ENCODE data around the gene LRP1B.

The LRP1B gene

DNA sequence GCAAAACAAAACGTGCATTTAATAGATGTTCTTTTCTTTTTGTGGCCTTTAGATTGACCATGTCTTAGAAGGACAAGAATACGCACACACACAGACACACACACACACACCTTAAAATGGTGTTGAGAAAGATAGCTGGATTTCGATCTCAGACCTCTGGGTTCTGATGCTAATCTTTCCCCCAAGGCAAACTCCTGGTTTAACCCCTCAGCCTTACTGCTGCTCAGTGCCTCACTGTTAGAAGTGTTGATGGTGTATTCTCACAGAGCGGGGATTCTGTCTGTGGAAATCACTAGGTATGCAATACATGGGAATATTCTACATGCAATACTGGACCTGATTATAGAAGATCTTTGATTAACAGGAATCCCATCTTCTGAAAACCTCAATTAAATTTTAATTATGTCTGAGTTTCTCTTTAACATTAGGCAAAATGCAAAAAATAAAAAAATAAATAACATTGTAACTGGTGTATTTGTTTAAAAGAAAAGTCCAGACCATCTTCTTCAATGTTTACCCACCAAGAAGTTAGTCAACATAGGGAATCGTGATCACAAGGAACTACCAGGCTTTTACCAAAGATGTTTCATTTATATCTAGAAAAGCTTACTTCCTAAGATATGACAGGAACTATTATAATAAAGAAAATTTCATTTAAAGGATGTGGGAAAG is 613.5 kb downstream of the LRP1B start:
- Histone ChIP-seq H3K27me3 (ENCODE audit: insufficient read depth, low read length) (no peaks in the 10 kb centered on the region), H3K4me3 (ENCODE audit: low read length) (no peak overlapping the region), H3K9ac (ENCODE audit: low read depth, low read length) (no peak overlapping the region), H3K36me3 (ENCODE audit: insufficient read depth, low read length) (no peaks in the 10 kb centered on the region), H3K4me1 (ENCODE audit: insufficient read depth, low read length) (peaks cover 6% of the 10 kb centered on the region; the same call in 1 of the 2 replicates), H3K27ac (ENCODE audit: low read depth, low read length) (no peak overlapping the region), H3K9me3 (ENCODE audit: insufficient read depth, low read depth, low read length) (no peaks in the 10 kb centered on the region)
- 100% methylated on average over 2 of the region's 5 CpGs for WGBS

DNA sequence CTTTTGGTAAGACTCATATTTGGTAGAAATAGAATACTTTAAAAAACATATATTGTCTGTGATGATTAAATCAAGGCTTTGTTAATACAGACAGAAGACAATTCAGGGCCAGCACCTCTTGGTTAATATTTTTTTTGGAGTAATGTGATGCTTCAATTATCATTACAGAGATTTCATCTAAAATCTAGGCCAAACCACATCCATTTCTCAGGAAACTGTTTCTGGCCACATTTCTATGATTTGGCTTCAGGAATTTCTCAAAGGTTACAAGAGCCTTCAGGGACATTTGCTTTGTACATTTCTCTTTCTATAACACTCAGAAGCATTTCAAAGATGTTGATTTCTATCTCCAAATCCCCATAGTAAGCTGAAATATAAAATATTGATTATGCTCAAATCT is 614.9 kb downstream of the LRP1B start:
- H3K27me3 ChIP-seq (ENCODE audit: insufficient read depth, low read length) = no peaks in the 10 kb centered on the region
- H3K27ac ChIP-seq (ENCODE audit: low read depth, low read length) = no peak overlapping the region
- H3K9ac ChIP-seq (ENCODE audit: low read depth, low read length) = no peak overlapping the region
- no peaks in the 10 kb centered on the region for H3K36me3 ChIP-seq (ENCODE audit: insufficient read depth, low read length)
- H3K4me1 ChIP-seq (ENCODE audit: insufficient read depth, low read length) = peaks cover 6% of the 10 kb centered on the region; the same call in 1 of the 2 replicates
- no peaks in the 10 kb centered on the region for H3K9me3 ChIP-seq (ENCODE audit: insufficient read depth, low read depth, low read length)
- H3K4me3 ChIP-seq (ENCODE audit: low read length) = no peak overlapping the region

GRCh38 chr2:141513853-141514252 is 617.0 kb downstream of the LRP1B start:
- no peak overlapping the region for H3K9ac ChIP-seq (ENCODE audit: low read depth, low read length)
- H3K27ac ChIP-seq (ENCODE audit: low read depth, low read length) = no peak overlapping the region
- H3K4me1 ChIP-seq (ENCODE audit: insufficient read depth, low read length) = no peaks in the 10 kb centered on the region
- H3K4me3 ChIP-seq (ENCODE audit: low read length) = no peak overlapping the region
- 0% methylated on average over 1 of the region's 2 CpGs for WGBS
- H3K36me3 ChIP-seq (ENCODE audit: insufficient read depth, low read length) = no peaks in the 10 kb centered on the region
- no peaks in the 10 kb centered on the region for H3K27me3 ChIP-seq (ENCODE audit: insufficient read depth, low read length)
- H3K9me3 ChIP-seq (ENCODE audit: insufficient read depth, low read depth, low read length) = no peaks in the 10 kb centered on the region

GRCh38 chr2:141508806-141509595 is 621.8 kb downstream of the LRP1B start:
- Histone ChIP-seq H3K4me3 (ENCODE audit: low read length) (no peak overlapping the region), H3K36me3 (ENCODE audit: insufficient read depth, low read length) (no peaks in the 10 kb centered on the region), H3K27me3 (ENCODE audit: insufficient read depth, low read length) (no peaks in the 10 kb centered on the region), H3K9ac (ENCODE audit: low read depth, low read length) (no peak overlapping the region), H3K27ac (ENCODE audit: low read depth, low read length) (no peak overlapping the region), H3K4me1 (ENCODE audit: insufficient read depth, low read length) (no peaks in the 10 kb centered on the region), H3K9me3 (ENCODE audit: insufficient read depth, low read depth, low read length) (no peaks in the 10 kb centered on the region)
- WGBS = 99% methylated on average over 3 of the region's 5 CpGs

DNA sequence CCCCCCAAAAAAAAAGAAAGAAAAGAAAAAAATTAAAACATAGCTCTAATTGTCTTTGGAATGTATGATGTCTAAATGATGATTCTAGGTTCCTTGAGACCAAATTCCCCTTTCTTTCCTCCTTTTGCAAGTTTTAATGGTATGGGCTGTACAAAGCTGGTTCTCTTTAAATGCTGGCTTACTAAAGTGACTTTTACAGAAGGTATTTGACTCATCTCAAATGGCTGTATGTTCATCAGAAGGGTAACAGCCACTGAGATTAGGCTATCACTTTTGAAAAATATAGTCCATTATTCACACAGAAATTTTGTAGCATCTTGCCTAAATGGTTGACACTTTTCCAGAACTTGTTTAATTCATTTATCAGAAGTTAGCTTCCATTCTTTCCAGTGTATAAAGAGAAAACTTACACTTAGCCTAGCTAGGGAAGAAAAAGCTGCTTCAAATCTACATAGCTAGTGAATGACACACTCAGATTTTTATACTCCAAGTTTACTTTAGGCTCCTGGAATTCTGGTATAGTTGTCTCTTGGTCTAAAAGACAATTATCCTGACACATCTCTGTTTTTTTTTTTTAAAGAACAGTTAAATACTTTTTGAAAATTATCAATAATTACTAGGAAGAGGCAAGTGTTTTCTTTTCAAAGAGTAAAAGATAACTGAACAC is 622.6 kb downstream of the LRP1B start:
- no peaks in the 10 kb centered on the region for H3K9me3 ChIP-seq (ENCODE audit: insufficient read depth, low read depth, low read length)
- H3K4me3 ChIP-seq (ENCODE audit: low read length) = no peak overlapping the region
- H3K27me3 ChIP-seq (ENCODE audit: insufficient read depth, low read length) = no peaks in the 10 kb centered on the region
- H3K9ac ChIP-seq (ENCODE audit: low read depth, low read length) = no peak overlapping the region
- no peak overlapping the region for H3K27ac ChIP-seq (ENCODE audit: low read depth, low read length)
- H3K4me1 ChIP-seq (ENCODE audit: insufficient read depth, low read length) = no peaks in the 10 kb centered on the region
- no peaks in the 10 kb centered on the region for H3K36me3 ChIP-seq (ENCODE audit: insufficient read depth, low read length)

- no peak overlapping the region for H3K4me3 ChIP-seq (ENCODE audit: low read length)
- WGBS = 88% methylated on average over 1 of the region's 2 CpGs
- H3K9me3 ChIP-seq (ENCODE audit: insufficient read depth, low read depth, low read length) = no peaks in the 10 kb centered on the region
- no peaks in the 10 kb centered on the region for H3K27me3 ChIP-seq (ENCODE audit: insufficient read depth, low read length)
- H3K36me3 ChIP-seq (ENCODE audit: insufficient read depth, low read length) = no peaks in the 10 kb centered on the region
- no peak overlapping the region for H3K9ac ChIP-seq (ENCODE audit: low read depth, low read length)
- H3K4me1 ChIP-seq (ENCODE audit: insufficient read depth, low read length) = no peaks in the 10 kb centered on the region
- H3K27ac ChIP-seq (ENCODE audit: low read depth, low read length) = no peak overlapping the region
Observed at GRCh38 chr2:141506135-141506534, 624.7 kb downstream of the LRP1B start.

DNA sequence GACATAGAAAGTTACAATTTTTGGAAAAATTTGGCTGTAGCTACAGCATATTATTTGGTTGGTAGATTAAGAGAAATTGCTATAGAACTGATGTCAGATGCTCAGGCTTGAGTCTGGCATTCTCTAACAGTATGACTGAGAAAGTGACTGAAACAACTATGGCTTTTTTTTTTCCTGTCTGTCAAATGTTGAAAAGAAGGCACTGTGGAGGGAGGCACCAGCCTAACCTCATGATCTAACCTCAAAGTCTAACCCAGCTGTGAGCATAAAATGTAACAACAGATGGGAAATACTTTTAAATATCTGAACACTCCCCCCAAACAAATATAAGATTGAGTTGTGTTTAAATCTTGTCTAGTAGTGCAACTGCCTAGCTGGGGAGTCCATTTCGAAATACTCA is 629.1 kb downstream of the LRP1B start:
- Histone ChIP-seq H3K27me3 (ENCODE audit: insufficient read depth, low read length) (no peaks in the 10 kb centered on the region), H3K36me3 (ENCODE audit: insufficient read depth, low read length) (no peaks in the 10 kb centered on the region), H3K4me1 (ENCODE audit: insufficient read depth, low read length) (no peaks in the 10 kb centered on the region), H3K9ac (ENCODE audit: low read depth, low read length) (no peak overlapping the region), H3K27ac (ENCODE audit: low read depth, low read length) (no peak overlapping the region), H3K9me3 (ENCODE audit: insufficient read depth, low read depth, low read length) (no peaks in the 10 kb centered on the region), H3K4me3 (ENCODE audit: low read length) (no peak overlapping the region)
- no CpG with 5 or more reads among the region's 1 CpG for WGBS

DNA sequence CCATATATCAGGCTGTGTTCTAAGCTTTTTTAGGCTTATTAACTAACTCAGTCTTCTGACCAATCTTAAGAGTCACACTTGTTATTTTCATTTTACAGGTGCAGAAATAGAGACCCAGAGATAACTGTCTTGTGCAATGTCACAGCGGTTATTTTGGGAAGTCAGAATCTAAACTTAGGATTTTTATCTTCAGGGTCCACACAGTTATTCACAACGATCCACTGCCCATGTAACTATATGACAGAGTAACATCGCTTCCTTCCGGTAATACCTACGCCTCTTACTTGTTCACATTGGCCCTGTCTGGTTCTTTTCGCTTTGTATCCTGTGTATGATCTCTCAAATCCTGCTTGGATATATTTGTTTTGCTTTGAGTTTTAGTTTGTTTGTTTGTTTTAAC is 631.7 kb downstream of the LRP1B start:
- Histone ChIP-seq H3K9me3 (ENCODE audit: insufficient read depth, low read depth, low read length) (no peaks in the 10 kb centered on the region), H3K4me1 (ENCODE audit: insufficient read depth, low read length) (no peaks in the 10 kb centered on the region), H3K36me3 (ENCODE audit: insufficient read depth, low read length) (no peaks in the 10 kb centered on the region), H3K9ac (ENCODE audit: low read depth, low read length) (no peak overlapping the region), H3K4me3 (ENCODE audit: low read length) (no peak overlapping the region), H3K27me3 (ENCODE audit: insufficient read depth, low read length) (no peaks in the 10 kb centered on the region), H3K27ac (ENCODE audit: low read depth, low read length) (no peak overlapping the region)
- 95% methylated on average over 6 of the region's 6 CpGs for WGBS

DNA sequence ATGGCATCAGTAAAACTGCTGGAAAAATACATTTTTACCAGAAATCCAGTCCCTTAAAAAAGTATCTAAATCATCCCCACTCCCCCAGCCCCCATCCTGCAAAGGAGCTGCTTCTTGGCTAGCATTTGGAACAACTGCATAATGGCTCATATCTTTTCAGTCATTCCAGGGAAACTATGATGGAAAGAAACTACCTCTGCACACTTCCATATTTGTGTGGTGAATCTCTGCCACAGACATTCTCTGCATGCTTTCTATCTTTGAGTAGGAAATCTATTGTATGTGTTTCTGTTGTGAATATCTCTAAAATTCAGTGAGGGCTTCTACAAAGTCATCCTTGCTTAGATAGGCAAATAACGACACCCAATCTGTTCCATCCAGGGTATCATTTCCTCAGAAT is 632.3 kb downstream of the LRP1B start:
- no peaks in the 10 kb centered on the region for H3K9me3 ChIP-seq (ENCODE audit: insufficient read depth, low read depth, low read length)
- no peak overlapping the region for H3K27ac ChIP-seq (ENCODE audit: low read depth, low read length)
- H3K4me3 ChIP-seq (ENCODE audit: low read length) = no peak overlapping the region
- no peak overlapping the region for H3K9ac ChIP-seq (ENCODE audit: low read depth, low read length)
- H3K4me1 ChIP-seq (ENCODE audit: insufficient read depth, low read length) = no peaks in the 10 kb centered on the region
- H3K36me3 ChIP-seq (ENCODE audit: insufficient read depth, low read length) = no peaks in the 10 kb centered on the region
- WGBS = 100% methylated on average over 1 of the region's 1 CpG
- H3K27me3 ChIP-seq (ENCODE audit: insufficient read depth, low read length) = no peaks in the 10 kb centered on the region

DNA sequence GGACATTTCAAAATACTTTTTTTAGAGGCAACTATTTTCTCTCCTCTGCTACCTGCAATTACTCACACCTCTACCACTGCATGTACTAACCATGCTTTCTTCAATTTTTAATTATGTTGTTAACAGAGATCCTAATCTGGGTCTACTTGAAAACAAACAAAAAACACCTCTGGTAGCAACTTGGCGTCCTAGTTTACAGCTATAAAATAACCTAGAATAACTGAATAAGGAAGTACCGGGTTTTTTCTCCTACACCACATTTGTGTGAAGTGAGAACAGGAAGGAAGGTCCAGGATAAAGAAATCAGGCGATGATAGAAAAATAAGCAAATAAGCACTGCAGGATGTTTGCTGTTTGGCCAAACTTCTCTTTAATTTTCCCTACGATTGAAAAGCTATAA is 633.5 kb downstream of the LRP1B start:
- WGBS = 93% methylated on average over 4 of the region's 4 CpGs
- H3K9ac ChIP-seq (ENCODE audit: low read depth, low read length) = no peak overlapping the region
- H3K4me1 ChIP-seq (ENCODE audit: insufficient read depth, low read length) = no peaks in the 10 kb centered on the region
- H3K36me3 ChIP-seq (ENCODE audit: insufficient read depth, low read length) = no peaks in the 10 kb centered on the region
- no peak overlapping the region for H3K4me3 ChIP-seq (ENCODE audit: low read length)
- H3K27ac ChIP-seq (ENCODE audit: low read depth, low read length) = no peak overlapping the region
- H3K9me3 ChIP-seq (ENCODE audit: insufficient read depth, low read depth, low read length) = no peaks in the 10 kb centered on the region
- no peaks in the 10 kb centered on the region for H3K27me3 ChIP-seq (ENCODE audit: insufficient read depth, low read length)

DNA sequence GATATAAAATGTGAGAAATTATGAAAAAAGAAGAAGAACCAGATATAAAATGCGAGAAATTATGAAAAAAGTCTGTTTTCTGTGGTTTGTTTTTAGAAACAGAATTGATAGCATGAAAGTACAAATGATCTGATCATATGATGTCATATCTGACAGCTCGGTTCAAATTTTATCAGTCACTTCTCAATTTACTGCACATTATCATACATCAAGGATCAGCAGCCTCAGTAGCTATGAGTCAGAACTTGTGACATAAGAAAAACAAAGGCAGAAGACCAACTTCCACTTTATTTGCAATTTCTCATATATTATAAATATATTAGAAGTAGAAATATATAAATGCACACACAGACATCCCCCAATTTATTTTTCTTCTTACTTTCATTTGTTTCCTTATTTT is 634.0 kb downstream of the LRP1B start:
- no peak overlapping the region for H3K4me3 ChIP-seq (ENCODE audit: low read length)
- no peak overlapping the region for H3K9ac ChIP-seq (ENCODE audit: low read depth, low read length)
- H3K9me3 ChIP-seq (ENCODE audit: insufficient read depth, low read depth, low read length) = no peaks in the 10 kb centered on the region
- H3K4me1 ChIP-seq (ENCODE audit: insufficient read depth, low read length) = no peaks in the 10 kb centered on the region
- WGBS = 95% methylated on average over 2 of the region's 2 CpGs
- H3K36me3 ChIP-seq (ENCODE audit: insufficient read depth, low read length) = no peaks in the 10 kb centered on the region
- H3K27me3 ChIP-seq (ENCODE audit: insufficient read depth, low read length) = no peaks in the 10 kb centered on the region
- H3K27ac ChIP-seq (ENCODE audit: low read depth, low read length) = no peak overlapping the region

Data from HUES64 (cell line).